HCT116 (cell line): ENCODE results near the gene SLC25A25. TPM values are rescaled to one million over a fixed set of nuclear protein-coding genes. Genes with fewer than 3 reads are reported as not detected.

ENCODE experiments used
- ATAC-seq: fragments of 200-7000 bp; cut with Tn5 transposase; 2 replicates; pipeline ENCODE4 v1.9.1; 2020; ENCODE audit warnings: mild to moderate bottlenecking, moderate library complexity
- BruUV-seq: library from RNA; stranded (reverse); fragments of 400-500 nt; replicated peaks from 2 replicates; lab custom pipeline; 2021; lab: Mats Ljungman, UMichigan
- CTCF ChIA-PET: fragments of 300-600 bp; sonication (Branson Sonifier 250); formaldehyde crosslinking; loops from one replicate; lab custom pipeline; 2021; ENCODE audit warnings: antibody characterized with exemption; lab: Charles Lee
- POLR2A ChIA-PET: fragments of 300-600, 350-600 bp; sonication (Branson Sonifier 250); formaldehyde crosslinking; loops from one replicate; lab custom pipeline; 2021; ENCODE audit warnings: antibody characterized with exemption; lab: Charles Lee
- RAD21 ChIA-PET, 2 experiments: fragments of 300-600 bp; sonication (Branson Sonifier 250); formaldehyde crosslinking; loops; one replicate each; lab custom pipeline; 2023; ENCODE audit warnings: low total read pairs in 2 of 2; ENCODE audit not compliant: uncharacterized antibody in 2 of 2, unreplicated experiment in 2 of 2, low non-redundant PET in 1 of 2; lab: Charles Lee
- DNase-seq: peaks from one replicate; pipeline ENCODE4 v3.0.0-alpha.2; 2010; ENCODE audit warnings: low read depth, low spot score
- H2AFZ ChIP-seq: fragments of 200-600 bp; shearing (Covaris generic), sonication (generic); 2 replicates; pipeline ENCODE4 v1.6.1; 2017; ENCODE audit warnings: low read depth, mixed run types, mixed read lengths, antibody characterized with exemption, low read length; ENCODE audit not compliant: poor library complexity, severe bottlenecking
- H3K27ac ChIP-seq: 2 replicates; pipeline ENCODE4 v1.5.1; 2012; ENCODE audit warnings: low read depth, low read length
- H3K27me3 ChIP-seq: fragments of 200-600 bp; sonication (generic); 2 replicates; pipeline ENCODE4 v1.6.1; 2016; ENCODE audit warnings: mixed run types, low read length, mixed read lengths; ENCODE audit not compliant: insufficient read depth
- H3K36me3 ChIP-seq, 2 experiments: fragments of 200-500 bp in 1 of 2; fragments of 200-600 bp in 1 of 2; sonication (Bioruptor generic) in 1 of 2; sonication (generic) in 1 of 2; 2 replicates each; pipeline versions ENCODE4 v1.5.1 to v1.6.1; 2014 to 2016; ENCODE audit warnings: low read length in 2 of 2, inconsistent platforms in 1 of 2, mixed read lengths in 1 of 2, mixed run types in 1 of 2; ENCODE audit not compliant: insufficient read depth in 2 of 2, control insufficient read depth in 1 of 2
- H3K4me1 ChIP-seq, 2 experiments: fragments of 200-600 bp in 1 of 2; sonication (generic) in 1 of 2; 2 replicates each; pipeline versions ENCODE4 v1.5.1 to v1.6.1; 2012 to 2017; ENCODE audit warnings: low read length in 2 of 2, inconsistent platforms in 1 of 2, mild to moderate bottlenecking in 1 of 2, mixed read lengths in 1 of 2, mixed run types in 1 of 2, moderate library complexity in 1 of 2; ENCODE audit not compliant: insufficient read depth in 2 of 2, control insufficient read depth in 1 of 2
- H3K4me2 ChIP-seq: fragments of 200-600 bp; sonication (generic); 2 replicates; pipeline ENCODE4 v1.6.1; 2017; ENCODE audit warnings: mixed run types, low read length, mixed read lengths
- H3K4me3 ChIP-seq, 2 experiments: fragments of 200-600 bp in 1 of 2; sonication (generic) in 1 of 2; replicated peaks in 1 of 2; 2 replicates each; pipeline ENCODE4 v1.5.1; 2011 to 2016; ENCODE audit warnings: low read length in 2 of 2, control low read depth in 1 of 2, low read depth in 1 of 2, mild to moderate bottlenecking in 1 of 2, mixed read lengths in 1 of 2, mixed run types in 1 of 2
- H3K79me2 ChIP-seq: fragments of 200-600 bp; sonication (generic); 2 replicates; pipeline ENCODE4 v1.6.1; 2017; ENCODE audit warnings: mild to moderate bottlenecking, mixed run types, low read length, moderate library complexity, mixed read lengths; ENCODE audit not compliant: insufficient read depth
- H3K9ac ChIP-seq: fragments of 200-600 bp; sonication (generic); 2 replicates; pipeline ENCODE4 v1.6.1; 2016; ENCODE audit warnings: low read length, mixed read lengths
- H3K9me2 ChIP-seq: fragments of 200-600 bp; sonication (generic), shearing (Covaris generic); 2 replicates; pipeline ENCODE4 v1.6.1; 2017; ENCODE audit warnings: mixed run types, mild to moderate bottlenecking, moderate library complexity; ENCODE audit not compliant: insufficient read depth
- H3K9me3 ChIP-seq, 2 experiments: fragments of 200-500 bp in 1 of 2; fragments of 200-600 bp in 1 of 2; sonication (Bioruptor generic) in 1 of 2; sonication (generic) in 1 of 2; 2 replicates each; pipeline ENCODE4 v1.6.1; 2014 to 2017; ENCODE audit warnings: low read length in 2 of 2, mixed read lengths in 2 of 2, inconsistent platforms in 1 of 2, low read depth in 1 of 2, mild to moderate bottlenecking in 1 of 2, mixed run types in 1 of 2, moderate library complexity in 1 of 2; ENCODE audit not compliant: control insufficient read depth in 1 of 2, insufficient read depth in 1 of 2
- H4K20me1 ChIP-seq: fragments of 200-600 bp; sonication (generic), shearing (Covaris generic); 2 replicates; pipeline ENCODE4 v1.6.1; 2017; ENCODE audit warnings: mixed run types, mild to moderate bottlenecking, moderate library complexity; ENCODE audit not compliant: insufficient read depth
- CBX3 ChIP-seq: IDR thresholded peaks from 2 replicates; pipeline ENCODE4 v1.6.1; 2012; ENCODE audit warnings: low read depth
- CEBPB ChIP-seq: IDR thresholded peaks from 2 replicates; pipeline ENCODE4 v1.6.1; 2012; ENCODE audit warnings: low read depth
- EGR1 ChIP-seq: IDR thresholded peaks from 2 replicates; pipeline ENCODE4 v1.6.1; 2012; ENCODE audit warnings: low read depth
- ELF1 ChIP-seq: IDR thresholded peaks from 2 replicates; pipeline ENCODE4 v1.6.1; 2012; ENCODE audit warnings: low read depth, borderline replicate concordance
- EZH2phosphoT487 ChIP-seq: fragments of 200-600 bp; IDR thresholded peaks from 2 replicates; pipeline ENCODE4 v1.6.1; 2018; ENCODE audit warnings: antibody characterized with exemption, borderline replicate concordance
- POLR2A ChIP-seq: IDR thresholded peaks from 2 replicates; pipeline ENCODE4 v1.7.0; 2011; ENCODE audit warnings: borderline replicate concordance; ENCODE audit not compliant: insufficient read depth, insufficient read length; ENCODE audit errors: extremely low read depth
- POLR2AphosphoS5 ChIP-seq: IDR thresholded peaks from 2 replicates; pipeline ENCODE4 v1.6.1; 2011; ENCODE audit warnings: mild to moderate bottlenecking, low read depth, low read length, moderate library complexity
- RAD21 ChIP-seq: IDR thresholded peaks from 2 replicates; pipeline ENCODE4 v1.6.1; 2012; ENCODE audit warnings: low read depth, mild to moderate bottlenecking
- ZNF274 ChIP-seq: fragments of 200-500 bp; sonication (Bioruptor generic); IDR thresholded peaks from 2 replicates; pipeline ENCODE4 v1.6.1; 2014; ENCODE audit warnings: mild to moderate bottlenecking, low read depth, low read length, inconsistent platforms
- intact Hi-C: fragments of 100-400 bp; cut with micrococcal nuclease; formaldehyde crosslinking; loops from 2 replicates; pipeline ENCODE4 v1.10.0; 2022
- total RNA-seq: library from RNA; stranded (reverse); gene quantifications from one replicate; pipeline ENCODE4 v1.2.1, GENCODE V29; 2021; ENCODE audit not compliant: unreplicated experiment

SLC25A25 gene
- total RNA-seq, 1 experiment from 2014 or later, result 15.3 TPM

DNA sequence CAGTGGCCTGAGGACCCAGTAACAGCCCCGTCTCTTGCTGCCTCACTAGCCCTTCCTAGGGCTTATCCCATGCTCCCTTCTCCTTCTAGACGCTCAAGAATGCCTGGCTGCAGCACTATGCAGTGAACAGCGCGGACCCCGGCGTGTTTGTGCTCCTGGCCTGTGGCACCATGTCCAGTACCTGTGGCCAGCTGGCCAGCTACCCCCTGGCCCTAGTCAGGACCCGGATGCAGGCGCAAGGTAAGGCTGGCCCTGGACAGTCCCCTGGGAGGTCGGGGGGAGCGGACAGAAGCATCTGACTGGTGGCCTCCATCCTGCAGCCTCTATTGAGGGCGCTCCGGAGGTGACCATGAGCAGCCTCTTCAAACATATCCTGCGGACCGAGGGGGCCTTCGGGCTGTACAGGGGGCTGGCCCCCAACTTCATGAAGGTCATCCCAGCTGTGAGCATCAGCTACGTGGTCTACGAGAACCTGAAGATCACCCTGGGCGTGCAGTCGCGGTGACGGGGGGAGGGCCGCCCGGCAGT, 39.0 kb downstream of the SLC25A25 start:
- DNase-seq, result no peak
- RAD21 ChIA-PET, result no interaction called here
- peaks cover 7% of the 10 kb centered on the region; the same call in 1 of the 2 replicates for H3K79me2 ChIP-seq
- H3K27ac ChIP-seq, result no peak overlapping the region
- H3K36me3 ChIP-seq, result peaks cover 8 to 34% of the 10 kb centered on the region in 2 experiments
- no peaks in the 10 kb centered on the region for H3K9me3 ChIP-seq
- H3K4me2 ChIP-seq, result no peak overlapping the region
- intact Hi-C loops, result no loop called here
- CTCF ChIA-PET, result interaction anchor here (1.8 kb wide), 1 partner anchor 11 kb away, joined by 7 read pairs; no protein-coding TSS in a partner anchor
- H3K9me2 ChIP-seq, result no peaks in the 10 kb centered on the region
- H2AFZ ChIP-seq, result no peak overlapping the region
- H3K4me3 ChIP-seq, result no peak overlapping the region
- no peaks in the 10 kb centered on the region for H3K4me1 ChIP-seq
- no peaks in the 10 kb centered on the region for H4K20me1 ChIP-seq
- no TSS peak for BruUV-seq
- POLR2A ChIA-PET, result no interaction called here
- H3K27me3 ChIP-seq, result no peaks in the 10 kb centered on the region
- TF ChIP-seq POLR2A, result no peak
- no peak for TF ChIP-seq EZH2phosphoT487
- no peak for TF ChIP-seq EGR1
- no peak for TF ChIP-seq CBX3
- TF ChIP-seq CEBPB, result no peak
- TF ChIP-seq POLR2AphosphoS5, result no peak
- no peak for TF ChIP-seq RAD21
- no peak for TF ChIP-seq ELF1
- ATAC-seq, result no peak
- H3K9ac ChIP-seq, result no peak overlapping the region

DNA sequence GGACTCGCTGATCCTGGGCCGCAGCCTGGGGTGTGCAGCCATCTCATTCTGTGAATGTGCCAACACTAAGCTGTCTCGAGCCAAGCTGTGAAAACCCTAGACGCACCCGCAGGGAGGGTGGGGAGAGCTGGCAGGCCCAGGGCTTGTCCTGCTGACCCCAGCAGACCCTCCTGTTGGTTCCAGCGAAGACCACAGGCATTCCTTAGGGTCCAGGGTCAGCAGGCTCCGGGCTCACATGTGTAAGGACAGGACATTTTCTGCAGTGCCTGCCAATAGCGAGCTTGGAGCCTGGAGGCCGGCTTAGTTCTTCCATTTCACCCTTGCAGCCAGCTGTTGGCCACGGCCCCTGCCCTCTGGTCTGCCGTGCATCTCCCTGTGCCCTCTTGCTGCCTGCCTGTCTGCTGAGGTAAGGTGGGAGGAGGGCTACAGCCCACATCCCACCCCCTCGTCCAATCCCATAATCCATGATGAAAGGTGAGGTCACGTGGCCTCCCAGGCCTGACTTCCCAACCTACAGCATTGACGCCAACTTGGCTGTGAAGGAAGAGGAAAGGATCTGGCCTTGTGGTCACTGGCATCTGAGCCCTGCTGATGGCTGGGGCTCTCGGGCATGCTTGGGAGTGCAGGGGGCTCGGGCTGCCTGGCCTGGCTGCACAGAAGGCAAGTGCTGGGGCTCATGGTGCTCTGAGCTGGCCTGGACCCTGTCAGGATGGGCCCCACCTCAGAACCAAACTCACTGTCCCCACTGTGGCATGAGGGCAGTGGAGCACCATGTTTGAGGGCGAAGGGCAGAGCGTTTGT, 39.6 kb downstream of the SLC25A25 start:
- RAD21 ChIA-PET, result no interaction called here
- no TSS peak for BruUV-seq

More for the DNA sequence above, 39.6 kb downstream of the SLC25A25 start:
- ChIA-PET POLR2A (interaction anchor here (1.3 kb wide), 1 partner anchor 9 kb away, joined by 3 read pairs; no protein-coding TSS in a partner anchor), CTCF (interaction anchor here (1.8 kb wide), 1 partner anchor 10 kb away, joined by 7 read pairs; no protein-coding TSS in a partner anchor)
- Histone ChIP-seq H4K20me1 (no peaks in the 10 kb centered on the region), H3K4me1 (no peaks in the 10 kb centered on the region), H3K9ac (no peak overlapping the region), H3K4me3 (no peak overlapping the region), H2AFZ (no peak overlapping the region), H3K27ac (no peak overlapping the region), H3K36me3 (peaks cover 7 to 34% of the 10 kb centered on the region in 2 experiments), H3K4me2 (no peak overlapping the region), H3K9me3 (no peaks in the 10 kb centered on the region), H3K9me2 (no peaks in the 10 kb centered on the region), H3K79me2 (peaks cover 3% of the 10 kb centered on the region; the same call in 1 of the 2 replicates), H3K27me3 (no peaks in the 10 kb centered on the region)
- ATAC-seq, result no peak
- intact Hi-C loops, result no loop called here
- no peak for DNase-seq
- TF ChIP-seq ZNF274, result no peak
